Keratinocyte (primary cell): Measurements from ENCODE around the gene CCDC80. TPM values are rescaled to one million over a fixed set of nuclear protein-coding genes. Genes with fewer than 3 reads are reported as not detected.

Experiments
- DNase-seq: peaks from one replicate; pipeline ENCODE4 v3.0.0-alpha.2; 2011; ENCODE audit warnings: low read depth, missing footprints, low spot score
- FAIRE-seq: peaks from 2 replicates; lab custom pipeline; 2011; peaks lifted over from hg19 to GRCh38; lab: Jason Lieb, UNC
- H2AFZ ChIP-seq: 2 replicates; pipeline ENCODE4 v1.6.0; 2012; ENCODE audit warnings: low read length, control low read depth, inconsistent platforms; ENCODE audit not compliant: control insufficient read depth
- H3K27ac ChIP-seq: 2 replicates; pipeline ENCODE4 v1.5.1; 2011; ENCODE audit warnings: low read length; ENCODE audit not compliant: control insufficient read depth, insufficient read depth
- H3K27me3 ChIP-seq: 3 replicates; pipeline ENCODE4 v1.6.0; 2011; ENCODE audit warnings: low read length; ENCODE audit not compliant: control insufficient read depth, insufficient read depth; ENCODE audit errors: extremely low read depth
- H3K36me3 ChIP-seq, 2 experiments: 2 replicates in 1 of 2; 3 replicates in 1 of 2; pipeline ENCODE4 v1.5.1; 2011; ENCODE audit warnings: low read length in 2 of 2, mild to moderate bottlenecking in 1 of 2; ENCODE audit not compliant: control insufficient read depth in 2 of 2, insufficient read depth in 2 of 2; ENCODE audit errors: extremely low read depth in 1 of 2
- H3K4me1 ChIP-seq: 3 replicates; pipeline ENCODE4 v1.5.1; 2011; ENCODE audit warnings: low read length; ENCODE audit not compliant: control insufficient read depth, insufficient read depth; ENCODE audit errors: extremely low read depth
- H3K4me2 ChIP-seq: 3 replicates; pipeline ENCODE4 v1.6.0; 2011; ENCODE audit warnings: low read depth, low read length; ENCODE audit not compliant: control insufficient read depth, insufficient read depth; ENCODE audit errors: extremely low read depth
- H3K4me3 ChIP-seq, 3 experiments: fragments of 200-600 bp in 1 of 3; sonication (generic) in 1 of 3; 2 replicates in 2 of 3; 3 replicates in 1 of 3; pipeline ENCODE4 v1.5.1; 2011 to 2016; ENCODE audit warnings: low read length in 3 of 3, mild to moderate bottlenecking in 3 of 3, control low read depth in 2 of 3, inconsistent platforms in 1 of 3, low read depth in 1 of 3, mixed read lengths in 1 of 3, mixed run types in 1 of 3, moderate library complexity in 1 of 3; ENCODE audit not compliant: control insufficient read depth in 2 of 3, insufficient read depth in 2 of 3; ENCODE audit errors: extremely low read depth in 1 of 3
- H3K79me2 ChIP-seq: 2 replicates; pipeline ENCODE4 v1.6.0; 2012; ENCODE audit warnings: low read length; ENCODE audit not compliant: control insufficient read depth, insufficient read depth
- H3K9ac ChIP-seq: 3 replicates; pipeline ENCODE4 v1.6.0; 2011; ENCODE audit warnings: low read length; ENCODE audit not compliant: control insufficient read depth, insufficient read depth; ENCODE audit errors: extremely low read depth
- H3K9me1 ChIP-seq: 3 replicates; pipeline ENCODE4 v1.6.0; 2011; ENCODE audit warnings: low read length; ENCODE audit not compliant: control insufficient read depth, insufficient read depth; ENCODE audit errors: extremely low read depth
- H3K9me3 ChIP-seq: 2 replicates; pipeline ENCODE4 v1.5.1; 2012; ENCODE audit warnings: low read depth, low read length; ENCODE audit not compliant: control insufficient read depth
- H4K20me1 ChIP-seq: 3 replicates; pipeline ENCODE4 v1.6.0; 2011; ENCODE audit warnings: low read length; ENCODE audit not compliant: control insufficient read depth, insufficient read depth; ENCODE audit errors: extremely low read depth
- CTCF ChIP-seq, 3 experiments: IDR thresholded peaks in 1 of 3; conservative IDR thresholded peaks in 1 of 3; optimal IDR thresholded peaks in 1 of 3; 2 replicates in 2 of 3; 3 replicates in 1 of 3; pipeline versions ENCODE3 to v1.5.1; 2011; ENCODE audit warnings: low read length in 3 of 3, mild to moderate bottlenecking in 3 of 3, moderate library complexity in 2 of 3, control low read depth in 1 of 3, inconsistent platforms in 1 of 3; ENCODE audit not compliant: insufficient read depth in 2 of 3; ENCODE audit errors: extremely low read depth in 1 of 3
- EZH2 ChIP-seq: IDR thresholded peaks from one replicate; pipeline ENCODE4 v1.6.1; 2012; ENCODE audit warnings: inconsistent platforms, mild to moderate bottlenecking, low read length, moderate library complexity
- dilution Hi-C: fragments of 300-500 bp; cut with MboI; formaldehyde crosslinking; loops from one replicate; pipeline ENCODE4 v1.7.0; 2020; ENCODE audit warnings: low sequenced_read_pairs; ENCODE audit not compliant: extremely low pct_ligation_motif_present
- polyA plus RNA-seq, 5 experiments: library from polyadenylated mRNA; depleted of rRNA in 3 of 5; stranded (reverse) in 3 of 5; stranded (forward) in 1 of 5; unstranded in 1 of 5; fragments of >200 nt; gene quantifications; 1 replicate in 1 of 5; 2 replicates in 3 of 5; 3 replicates in 1 of 5; pipeline versions ENCODE4 v1.2.1 to v1.2.3, GENCODE V29; 2011 to 2012; ENCODE audit warnings: missing spikeins in 2 of 5, low read depth in 1 of 5, low replicate concordance in 1 of 5

The CCDC80 gene
- polyA plus RNA-seq, 1 donor (not counting 4 experiments of a cell fraction or from before 2014, with no cell fraction given) = 12.8 TPM

- DNase-seq (no peak), FAIRE-seq (no peak)
- Histone ChIP-seq H3K4me3 (no peak overlapping the region), H3K79me2 (no peaks in the 10 kb centered on the region), H3K9me3 (no peaks in the 10 kb centered on the region), H3K4me2 (no peak overlapping the region), H3K36me3 (no peaks in the 10 kb centered on the region), H3K9ac (no peak overlapping the region), H2AFZ (no peak overlapping the region), H3K4me1 (no peaks in the 10 kb centered on the region), H3K9me1 (no peaks in the 10 kb centered on the region), H3K27me3 (no peaks in the 10 kb centered on the region), H4K20me1 (no peaks in the 10 kb centered on the region), H3K27ac (no peak overlapping the region)
- TF ChIP-seq CTCF (optimal IDR thresholded peaks at IDR 0.05 in 1 of 3, IDR thresholded peaks at IDR 0.05 in 1 of 3, conservative IDR thresholded peaks at IDR 0.05 in 1 of 3; ENCODE audit: extremely low read depth in 1 of 3, insufficient read depth in 2 of 3, low read length in 3 of 3) = no peak
- no peak for TF ChIP-seq EZH2
- dilution Hi-C loops = no loop called here
Measured at GRCh38 chr3:112602217-112602838, 38.6 kb downstream of the CCDC80 start.

GRCh38 chr3:112598731-112599130, 42.2 kb downstream of the CCDC80 start:
- Histone ChIP-seq H4K20me1 (no peaks in the 10 kb centered on the region), H3K9ac (no peak overlapping the region), H2AFZ (no peak overlapping the region), H3K4me1 (no peaks in the 10 kb centered on the region), H3K4me2 (no peak overlapping the region), H3K27ac (no peak overlapping the region), H3K4me3 (no peak overlapping the region), H3K9me1 (no peaks in the 10 kb centered on the region), H3K79me2 (no peaks in the 10 kb centered on the region), H3K27me3 (no peaks in the 10 kb centered on the region), H3K9me3 (no peaks in the 10 kb centered on the region), H3K36me3 (no peaks in the 10 kb centered on the region)
- FAIRE-seq = no peak
- TF ChIP-seq EZH2 (no peak), CTCF (optimal IDR thresholded peaks at IDR 0.05 in 1 of 3, IDR thresholded peaks at IDR 0.05 in 1 of 3, conservative IDR thresholded peaks at IDR 0.05 in 1 of 3; ENCODE audit: extremely low read depth in 1 of 3, insufficient read depth in 2 of 3, low read length in 3 of 3) (no peak)
- no peak for DNase-seq
- dilution Hi-C loops = no loop called here
